ENCODE measurements around the gene TMEM121B. TPM values are rescaled to one million over a fixed set of nuclear protein-coding genes. Genes with fewer than 3 reads are reported as not detected.

The TMEM121B gene
- total and polyA plus RNA-seq, 9 donors = 0.12 to 1.1 (median 0.53) TPM

DNA sequence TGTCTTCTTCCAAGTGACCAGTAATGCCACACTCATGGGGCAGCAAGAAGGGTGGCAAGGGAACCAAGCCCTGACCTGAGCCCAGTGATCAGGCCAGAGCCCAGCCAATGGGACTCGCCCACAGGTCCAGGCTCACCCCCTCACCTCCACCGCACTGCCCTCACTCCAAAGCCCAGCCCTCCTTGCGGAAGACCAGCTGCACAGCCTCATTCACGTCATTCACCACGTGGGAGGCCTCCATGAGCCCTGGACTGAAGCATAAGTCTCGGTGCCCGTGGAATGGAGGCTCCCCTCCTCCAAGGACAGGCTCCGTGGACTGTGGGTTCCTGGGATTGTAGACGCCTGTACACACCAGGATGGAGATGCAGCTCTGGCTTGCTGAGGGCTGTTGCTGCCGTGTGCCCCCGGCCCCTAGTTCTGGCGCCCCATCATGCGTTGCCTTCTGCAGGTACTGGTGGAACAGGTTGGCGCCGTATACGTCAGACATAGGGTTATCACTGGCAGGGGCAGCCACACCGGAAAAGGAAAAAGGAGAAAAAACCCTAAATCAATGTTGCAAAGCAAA lies 16.8 kb upstream of the TMEM121B start:
- no peak for DNase-seq
- no peaks in the 10 kb centered on the region for H3K4me1 ChIP-seq (ENCODE audit: insufficient read depth)
- H3K9me3 ChIP-seq = no peaks in the 10 kb centered on the region
- H3K27me3 ChIP-seq = no peaks in the 10 kb centered on the region
- no peak overlapping the region for H3K4me3 ChIP-seq
- no peak overlapping the region for H3K27ac ChIP-seq
- WGBS, 3 donors = 64 to 72% (median 70%) methylated on average over 17 of the region's 17 CpGs
- intact Hi-C loops (cut with DNase I) = no loop called here
- H3K36me3 ChIP-seq = no peaks in the 10 kb centered on the region
- TF ChIP-seq EP300 (IDR thresholded peaks at IDR 0.05) (no peak), CTCF (IDR thresholded peaks at IDR 0.05) (no peak), POLR2A (IDR thresholded peaks at IDR 0.05) (no peak)

DNA sequence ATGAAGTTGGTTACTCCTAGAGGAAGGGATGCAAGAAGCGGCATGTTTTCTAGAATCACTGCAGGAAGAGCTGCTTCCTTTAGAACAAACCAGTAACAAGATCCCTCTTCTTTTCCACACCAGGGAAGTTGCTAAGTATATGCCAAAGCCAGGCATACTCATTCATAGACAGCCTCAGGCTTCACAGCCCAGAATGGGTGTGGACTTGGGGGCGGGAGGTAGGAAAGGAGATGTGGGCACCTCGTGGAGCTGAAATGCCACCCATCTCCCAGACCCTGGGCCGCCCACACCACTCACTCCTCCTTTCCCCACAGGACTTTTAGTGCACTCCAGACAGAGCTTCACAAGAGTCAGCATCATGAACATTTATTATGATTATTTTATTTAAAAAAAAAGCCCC lies 16.0 kb upstream of the TMEM121B start:
- TF ChIP-seq EP300 (IDR thresholded peaks at IDR 0.05) (no peak), POLR2A (IDR thresholded peaks at IDR 0.05) (no peak), CTCF (IDR thresholded peaks at IDR 0.05) (no peak)
- no peak for DNase-seq
- Histone ChIP-seq H3K4me3 (no peak overlapping the region), H3K36me3 (no peaks in the 10 kb centered on the region), H3K9me3 (no peaks in the 10 kb centered on the region), H3K27me3 (no peaks in the 10 kb centered on the region), H3K4me1 (ENCODE audit: insufficient read depth) (no peaks in the 10 kb centered on the region), H3K27ac (no peak overlapping the region)
- WGBS, 3 donors = 80 to 84% (median 81%) methylated on average over 4 of the region's 4 CpGs
- intact Hi-C loops (cut with DNase I) = no loop called here

GRCh38 chr22:17135153-17135760 lies 14.1 kb upstream of the TMEM121B start:
- WGBS, 3 donors = 83 to 89% (median 88%) methylated on average over 15 of the region's 15 CpGs
- Histone ChIP-seq H3K9me3 (no peaks in the 10 kb centered on the region), H3K27me3 (no peaks in the 10 kb centered on the region), H3K27ac (no peak overlapping the region), H3K36me3 (no peaks in the 10 kb centered on the region), H3K4me1 (ENCODE audit: insufficient read depth) (no peaks in the 10 kb centered on the region), H3K4me3 (no peak overlapping the region)
- DNase-seq = no peak
- TF ChIP-seq CTCF (IDR thresholded peaks at IDR 0.05) = no peak
- TF ChIP-seq POLR2A (IDR thresholded peaks at IDR 0.05) = no peak
- TF ChIP-seq EP300 (IDR thresholded peaks at IDR 0.05) = no peak
- intact Hi-C loops (cut with DNase I) = no loop called here

DNA sequence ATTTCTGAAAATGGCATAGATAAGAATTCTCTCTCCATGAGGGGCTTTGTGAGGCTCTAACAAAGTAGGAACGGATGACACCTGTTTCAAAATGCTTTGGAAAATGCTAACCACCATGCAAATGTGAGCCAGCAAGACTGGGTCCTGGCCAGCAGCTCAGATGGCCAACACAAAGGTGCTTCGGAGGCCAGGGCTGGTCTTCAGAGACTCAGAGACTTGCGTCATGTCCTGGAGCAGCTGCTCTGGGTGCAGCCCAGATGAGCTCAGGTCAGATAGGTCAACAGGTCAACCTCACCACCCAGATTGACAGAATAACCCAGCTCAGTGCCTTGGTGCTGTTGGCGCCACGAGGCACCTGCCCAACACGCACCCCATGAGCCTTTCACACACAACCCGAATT lies 12.0 kb upstream of the TMEM121B start:
- H3K27me3 ChIP-seq = no peaks in the 10 kb centered on the region
- no peaks in the 10 kb centered on the region for H3K4me1 ChIP-seq (ENCODE audit: insufficient read depth)
- TF ChIP-seq POLR2A (IDR thresholded peaks at IDR 0.05) (no peak), EP300 (IDR thresholded peaks at IDR 0.05) (no peak), CTCF (IDR thresholded peaks at IDR 0.05) (no peak)
- intact Hi-C loops (cut with DNase I) = no loop called here
- no peak overlapping the region for H3K27ac ChIP-seq
- H3K36me3 ChIP-seq = no peaks in the 10 kb centered on the region
- DNase-seq = no peak
- H3K4me3 ChIP-seq = no peak overlapping the region
- no peaks in the 10 kb centered on the region for H3K9me3 ChIP-seq
- WGBS, 3 donors = 85 to 91% (median 88%) methylated on average over 7 of the region's 7 CpGs
